Fibroblast of mammary gland (primary cell): Measurements from ENCODE around the gene ARHGAP15.

Experiments
- DNase-seq: peaks from one replicate; pipeline ENCODE4 v3.0.0-alpha.2; 2010; ENCODE audit warnings: low read depth
- H3K4me3 ChIP-seq: 2 replicates; pipeline ENCODE4 v1.5.1; 2011; ENCODE audit warnings: low read depth, mild to moderate bottlenecking, low read length, moderate library complexity; ENCODE audit not compliant: control insufficient read depth
- CTCF ChIP-seq: conservative IDR thresholded peaks from 2 replicates; pipeline ENCODE4 v1.5.1; 2011; ENCODE audit warnings: low read depth, low read length, inconsistent platforms; ENCODE audit not compliant: control insufficient read depth, insufficient read depth

The ARHGAP15 gene

GRCh38 chr2:143128681-143129580 is at the start of gene ARHGAP15:
ARHGAP15 (plus strand) TSS chr2:143129419.
- DNase-seq = no peak
- TF ChIP-seq CTCF = no peak
- H3K4me3 ChIP-seq = no peak within 1 kb of the TSS

GRCh38 chr2:143081616-143082015 is 47.6 kb upstream of the ARHGAP15 start:
- no peak for TF ChIP-seq CTCF
- no peak overlapping the region for H3K4me3 ChIP-seq
- no peak for DNase-seq

GRCh38 chr2:143083636-143084035 is 45.6 kb upstream of the ARHGAP15 start:
- DNase-seq = peak; percentile 89
- no peak overlapping the region for H3K4me3 ChIP-seq
- no peak for TF ChIP-seq CTCF

GRCh38 chr2:143084462-143084861 is 44.8 kb upstream of the ARHGAP15 start:
- no peak for TF ChIP-seq CTCF
- DNase-seq = no peak
- no peak overlapping the region for H3K4me3 ChIP-seq

GRCh38 chr2:143085125-143085784 is 44.0 kb upstream of the ARHGAP15 start:
- H3K4me3 ChIP-seq = no peak overlapping the region
- DNase-seq = no peak
- TF ChIP-seq CTCF = no peak

GRCh38 chr2:143087033-143087432 is 42.2 kb upstream of the ARHGAP15 start:
- DNase-seq = peak; percentile 44
- H3K4me3 ChIP-seq = no peak overlapping the region
- no peak for TF ChIP-seq CTCF
